Neural cell (in vitro differentiated cells): Measurements from ENCODE around the gene SPEF1.

Experiments
- POLR2AphosphoS5 ChIP-seq: IDR thresholded peaks from 2 replicates; pipeline ENCODE4 v1.6.1; 2012
- REST ChIP-seq: IDR thresholded peaks from 2 replicates; pipeline ENCODE4 v1.6.1; 2012; ENCODE audit warnings: borderline replicate concordance

GRCh38 chr20:3768342-3769130 lies 12.7 kb downstream of the SPEF1 start:
- TF ChIP-seq POLR2AphosphoS5: no peak
- no peak for TF ChIP-seq REST
